ENCODE data around the gene TTR. TPM values are rescaled to one million over a fixed set of nuclear protein-coding genes. Genes with fewer than 3 reads are reported as not detected.

Gene TTR
- total RNA-seq, 1 donor from 2014 or later, result not detected

DNA sequence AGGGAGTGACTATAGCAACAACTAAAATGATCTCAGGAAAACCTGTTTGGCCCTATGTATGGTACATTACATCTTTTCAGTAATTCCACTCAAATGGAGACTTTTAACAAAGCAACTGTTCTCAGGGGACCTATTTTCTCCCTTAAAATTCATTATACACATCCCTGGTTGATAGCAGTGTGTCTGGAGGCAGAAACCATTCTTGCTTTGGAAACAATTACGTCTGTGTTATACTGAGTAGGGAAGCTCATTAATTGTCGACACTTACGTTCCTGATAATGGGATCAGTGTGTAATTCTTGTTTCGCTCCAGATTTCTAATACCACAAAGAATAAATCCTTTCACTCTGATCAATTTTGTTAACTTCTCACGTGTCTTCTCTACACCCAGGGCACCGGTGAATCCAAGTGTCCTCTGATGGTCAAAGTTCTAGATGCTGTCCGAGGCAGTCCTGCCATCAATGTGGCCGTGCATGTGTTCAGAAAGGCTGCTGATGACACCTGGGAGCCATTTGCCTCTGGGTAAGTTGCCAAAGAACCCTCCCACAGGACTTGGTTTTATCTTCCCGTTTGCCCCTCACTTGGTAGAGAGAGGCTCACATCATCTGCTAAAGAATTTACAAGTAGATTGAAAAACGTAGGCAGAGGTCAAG lies 955 bp downstream of the TTR start:
- TF ChIP-seq, protein P1, sequence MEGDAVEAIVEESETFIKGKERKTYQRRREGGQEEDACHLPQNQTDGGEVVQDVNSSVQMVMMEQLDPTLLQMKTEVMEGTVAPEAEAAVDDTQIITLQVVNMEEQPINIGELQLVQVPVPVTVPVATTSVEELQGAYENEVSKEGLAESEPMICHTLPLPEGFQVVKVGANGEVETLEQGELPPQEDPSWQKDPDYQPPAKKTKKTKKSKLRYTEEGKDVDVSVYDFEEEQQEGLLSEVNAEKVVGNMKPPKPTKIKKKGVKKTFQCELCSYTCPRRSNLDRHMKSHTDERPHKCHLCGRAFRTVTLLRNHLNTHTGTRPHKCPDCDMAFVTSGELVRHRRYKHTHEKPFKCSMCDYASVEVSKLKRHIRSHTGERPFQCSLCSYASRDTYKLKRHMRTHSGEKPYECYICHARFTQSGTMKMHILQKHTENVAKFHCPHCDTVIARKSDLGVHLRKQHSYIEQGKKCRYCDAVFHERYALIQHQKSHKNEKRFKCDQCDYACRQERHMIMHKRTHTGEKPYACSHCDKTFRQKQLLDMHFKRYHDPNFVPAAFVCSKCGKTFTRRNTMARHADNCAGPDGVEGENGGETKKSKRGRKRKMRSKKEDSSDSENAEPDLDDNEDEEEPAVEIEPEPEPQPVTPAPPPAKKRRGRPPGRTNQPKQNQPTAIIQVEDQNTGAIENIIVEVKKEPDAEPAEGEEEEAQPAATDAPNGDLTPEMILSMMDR (IDR thresholded peaks at IDR 0.05; ENCODE audit: unreplicated experiment), result no peak
- H3K27ac Mint-ChIP-seq (ENCODE audit: unreplicated experiment), result no peak overlapping the region
- H3K36me3 Mint-ChIP-seq (ENCODE audit: low read depth, unreplicated experiment), result no peaks in the 10 kb centered on the region

DNA sequence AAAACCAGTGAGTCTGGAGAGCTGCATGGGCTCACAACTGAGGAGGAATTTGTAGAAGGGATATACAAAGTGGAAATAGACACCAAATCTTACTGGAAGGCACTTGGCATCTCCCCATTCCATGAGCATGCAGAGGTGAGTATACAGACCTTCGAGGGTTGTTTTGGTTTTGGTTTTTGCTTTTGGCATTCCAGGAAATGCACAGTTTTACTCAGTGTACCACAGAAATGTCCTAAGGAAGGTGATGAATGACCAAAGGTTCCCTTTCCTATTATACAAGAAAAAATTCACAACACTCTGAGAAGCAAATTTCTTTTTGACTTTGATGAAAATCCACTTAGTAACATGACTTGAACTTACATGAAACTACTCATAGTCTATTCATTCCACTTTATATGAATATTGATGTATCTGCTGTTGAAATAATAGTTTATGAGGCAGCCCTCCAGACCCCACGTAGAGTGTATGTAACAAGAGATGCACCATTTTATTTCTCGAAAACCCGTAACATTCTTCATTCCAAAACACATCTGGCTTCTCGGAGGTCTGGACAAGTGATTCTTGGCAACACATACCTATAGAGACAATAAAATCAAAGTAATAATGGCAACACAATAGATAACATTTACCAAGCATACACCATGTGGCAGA lies 3.6 kb downstream of the TTR start:
- H3K27me3 Mint-ChIP-seq (ENCODE audit: unreplicated experiment), result no peaks in the 10 kb centered on the region
- TF ChIP-seq, protein P1 (IDR thresholded peaks at IDR 0.05; ENCODE audit: unreplicated experiment), result no peak
- peaks cover 15% of the 10 kb centered on the region for H3K4me1 Mint-ChIP-seq (ENCODE audit: unreplicated experiment)
- H3K4me3 Mint-ChIP-seq (ENCODE audit: unreplicated experiment), result no peak overlapping the region
- DNase-seq (ENCODE audit: low spot score), result no peak
- H3K27ac Mint-ChIP-seq (ENCODE audit: unreplicated experiment), result no peak overlapping the region
- H3K9me3 Mint-ChIP-seq (ENCODE audit: unreplicated experiment), result no peaks in the 10 kb centered on the region
- H3K36me3 Mint-ChIP-seq (ENCODE audit: low read depth, unreplicated experiment), result no peaks in the 10 kb centered on the region

More for the DNA sequence above, 955 bp downstream of the TTR start:
- Mint-ChIP-seq H3K4me3 (ENCODE audit: unreplicated experiment) (no peak overlapping the region), H3K4me1 (ENCODE audit: unreplicated experiment) (peaks cover 15% of the 10 kb centered on the region), H3K27me3 (ENCODE audit: unreplicated experiment) (no peaks in the 10 kb centered on the region), H3K9me3 (ENCODE audit: unreplicated experiment) (no peaks in the 10 kb centered on the region)
- no peak for DNase-seq (ENCODE audit: low spot score)

DNA sequence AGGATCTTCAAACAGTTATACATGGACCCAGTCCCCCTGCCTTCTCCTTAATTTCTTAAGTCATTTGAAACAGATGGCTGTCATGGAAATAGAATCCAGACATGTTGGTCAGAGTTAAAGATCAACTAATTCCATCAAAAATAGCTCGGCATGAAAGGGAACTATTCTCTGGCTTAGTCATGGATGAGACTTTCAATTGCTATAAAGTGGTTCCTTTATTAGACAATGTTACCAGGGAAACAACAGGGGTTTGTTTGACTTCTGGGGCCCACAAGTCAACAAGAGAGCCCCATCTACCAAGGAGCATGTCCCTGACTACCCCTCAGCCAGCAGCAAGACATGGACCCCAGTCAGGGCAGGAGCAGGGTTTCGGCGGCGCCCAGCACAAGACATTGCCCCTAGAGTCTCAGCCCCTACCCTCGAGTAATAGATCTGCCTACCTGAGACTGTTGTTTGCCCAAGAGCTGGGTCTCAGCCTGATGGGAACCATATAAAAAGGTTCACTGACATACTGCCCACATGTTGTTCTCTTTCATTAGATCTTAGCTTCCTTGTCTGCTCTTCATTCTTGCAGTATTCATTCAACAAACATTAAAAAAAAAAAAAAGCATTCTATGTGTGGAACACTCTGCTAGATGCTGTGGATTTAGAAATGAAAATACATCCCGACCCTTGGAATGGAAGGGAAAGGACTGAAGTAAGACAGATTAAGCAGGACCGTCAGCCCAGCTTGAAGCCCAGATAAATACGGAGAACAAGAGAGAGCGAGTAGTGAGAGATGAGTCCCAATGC lies 4.6 kb downstream of the TTR start:
- no peak overlapping the region for H3K4me3 Mint-ChIP-seq (ENCODE audit: unreplicated experiment)
- no peak overlapping the region for H3K27ac Mint-ChIP-seq (ENCODE audit: unreplicated experiment)
- no peak for DNase-seq (ENCODE audit: low spot score)
- no peaks in the 10 kb centered on the region for H3K27me3 Mint-ChIP-seq (ENCODE audit: unreplicated experiment)
- H3K4me1 Mint-ChIP-seq (ENCODE audit: unreplicated experiment), result peaks cover 5% of the 10 kb centered on the region
- TF ChIP-seq, protein P1 (IDR thresholded peaks at IDR 0.05; ENCODE audit: unreplicated experiment), result no peak
- no peaks in the 10 kb centered on the region for H3K9me3 Mint-ChIP-seq (ENCODE audit: unreplicated experiment)
- H3K36me3 Mint-ChIP-seq (ENCODE audit: low read depth, unreplicated experiment), result no peaks in the 10 kb centered on the region

DNA sequence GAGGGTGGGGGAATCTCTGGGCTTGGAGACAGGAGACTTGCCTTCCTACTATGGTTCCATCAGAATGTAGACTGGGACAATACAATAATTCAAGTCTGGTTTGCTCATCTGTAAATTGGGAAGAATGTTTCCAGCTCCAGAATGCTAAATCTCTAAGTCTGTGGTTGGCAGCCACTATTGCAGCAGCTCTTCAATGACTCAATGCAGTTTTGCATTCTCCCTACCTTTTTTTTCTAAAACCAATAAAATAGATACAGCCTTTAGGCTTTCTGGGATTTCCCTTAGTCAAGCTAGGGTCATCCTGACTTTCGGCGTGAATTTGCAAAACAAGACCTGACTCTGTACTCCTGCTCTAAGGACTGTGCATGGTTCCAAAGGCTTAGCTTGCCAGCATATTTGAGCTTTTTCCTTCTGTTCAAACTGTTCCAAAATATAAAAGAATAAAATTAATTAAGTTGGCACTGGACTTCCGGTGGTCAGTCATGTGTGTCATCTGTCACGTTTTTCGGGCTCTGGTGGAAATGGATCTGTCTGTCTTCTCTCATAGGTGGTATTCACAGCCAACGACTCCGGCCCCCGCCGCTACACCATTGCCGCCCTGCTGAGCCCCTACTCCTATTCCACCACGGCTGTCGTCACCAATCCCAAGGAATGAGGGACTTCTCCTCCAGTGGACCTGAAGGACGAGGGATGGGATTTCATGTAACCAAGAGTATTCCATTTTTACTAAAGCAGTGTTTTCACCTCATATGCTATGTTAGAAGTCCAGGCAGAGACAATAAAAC lies 6.5 kb downstream of the TTR start:
- Mint-ChIP-seq H3K4me1 (ENCODE audit: unreplicated experiment) (no peaks in the 10 kb centered on the region), H3K27me3 (ENCODE audit: unreplicated experiment) (no peaks in the 10 kb centered on the region), H3K9me3 (ENCODE audit: unreplicated experiment) (no peaks in the 10 kb centered on the region), H3K36me3 (ENCODE audit: low read depth, unreplicated experiment) (no peaks in the 10 kb centered on the region), H3K27ac (ENCODE audit: unreplicated experiment) (no peak overlapping the region), H3K4me3 (ENCODE audit: unreplicated experiment) (no peak overlapping the region)
- TF ChIP-seq, protein P1 (IDR thresholded peaks at IDR 0.05; ENCODE audit: unreplicated experiment), result no peak
- no peak for DNase-seq (ENCODE audit: low spot score)
